Neural crest cell (in vitro differentiated cells): ENCODE results near the gene ZNF414. TPM values are rescaled to one million over a fixed set of nuclear protein-coding genes. Genes with fewer than 3 reads are reported as not detected.

Experiments
- DNase-seq: peaks from one replicate; pipeline ENCODE4 v3.0.0; 2021; ENCODE audit warnings: low read depth, mixed read lengths, low spot score
- H3K27ac Mint-ChIP-seq: one replicate; pipeline ENCODE4 v1.8.0; 2021; ENCODE audit warnings: mild to moderate bottlenecking, mixed read lengths; ENCODE audit not compliant: unreplicated experiment
- H3K27me3 Mint-ChIP-seq: 2 replicates; pipeline ENCODE4 v1.8.0; 2021; ENCODE audit warnings: low read depth, mild to moderate bottlenecking, mixed read lengths
- H3K36me3 Mint-ChIP-seq: 2 replicates; pipeline ENCODE4 v1.8.0; 2021; ENCODE audit warnings: low read depth, mild to moderate bottlenecking, mixed read lengths
- H3K4me1 Mint-ChIP-seq: 2 replicates; pipeline ENCODE4 v1.8.0; 2021; ENCODE audit warnings: mixed read lengths
- H3K4me3 Mint-ChIP-seq: one replicate; pipeline ENCODE4 v1.8.0; 2021; ENCODE audit warnings: mild to moderate bottlenecking, mixed read lengths
- H3K9me3 Mint-ChIP-seq: 2 replicates; pipeline ENCODE4 v1.8.0; 2021; ENCODE audit warnings: mixed read lengths
- total RNA-seq: library from RNA; stranded (reverse); gene quantifications from 2 replicates; pipeline ENCODE4 v1.2.1, GENCODE V29; 2021
- TF ChIP-seq, protein P1 (sequence below): fragments of 200-600 bp; sonication (generic); conservative IDR thresholded peaks from 2 replicates; pipeline ENCODE4 v1.5.0; 2021; ENCODE audit warnings: antibody characterized with exemption, mild to moderate bottlenecking

The ZNF414 gene
- total RNA-seq, 1 donor from 2014 or later = 31.8 TPM

DNA sequence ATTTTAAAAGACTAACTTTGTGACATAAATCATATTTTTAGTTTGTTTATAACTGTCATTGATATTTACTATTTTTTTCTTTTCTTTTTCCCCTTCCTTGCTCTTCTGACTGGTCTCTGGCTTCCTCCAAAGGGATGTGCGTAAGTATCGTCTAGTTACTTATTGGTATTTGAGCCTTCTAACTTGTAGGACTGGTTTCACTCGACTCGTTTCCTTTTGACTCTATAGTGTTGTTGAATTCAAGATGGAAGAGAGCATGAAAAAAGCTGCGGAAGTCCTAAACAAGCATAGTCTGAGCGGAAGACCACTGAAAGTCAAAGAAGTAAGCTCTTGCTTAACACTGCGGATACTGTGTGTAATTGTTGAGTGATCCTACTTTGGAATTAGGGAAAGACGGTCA is 50.6 kb downstream of the ZNF414 start:
- H3K27ac Mint-ChIP-seq = no peak overlapping the region
- H3K4me1 Mint-ChIP-seq = peaks cover 44% of the 10 kb centered on the region
- H3K36me3 Mint-ChIP-seq = peaks cover 33% of the 10 kb centered on the region
- no peak overlapping the region for H3K4me3 Mint-ChIP-seq
- no peaks in the 10 kb centered on the region for H3K9me3 Mint-ChIP-seq
- no peaks in the 10 kb centered on the region for H3K27me3 Mint-ChIP-seq
- no peak for DNase-seq
- TF ChIP-seq, protein P1, sequence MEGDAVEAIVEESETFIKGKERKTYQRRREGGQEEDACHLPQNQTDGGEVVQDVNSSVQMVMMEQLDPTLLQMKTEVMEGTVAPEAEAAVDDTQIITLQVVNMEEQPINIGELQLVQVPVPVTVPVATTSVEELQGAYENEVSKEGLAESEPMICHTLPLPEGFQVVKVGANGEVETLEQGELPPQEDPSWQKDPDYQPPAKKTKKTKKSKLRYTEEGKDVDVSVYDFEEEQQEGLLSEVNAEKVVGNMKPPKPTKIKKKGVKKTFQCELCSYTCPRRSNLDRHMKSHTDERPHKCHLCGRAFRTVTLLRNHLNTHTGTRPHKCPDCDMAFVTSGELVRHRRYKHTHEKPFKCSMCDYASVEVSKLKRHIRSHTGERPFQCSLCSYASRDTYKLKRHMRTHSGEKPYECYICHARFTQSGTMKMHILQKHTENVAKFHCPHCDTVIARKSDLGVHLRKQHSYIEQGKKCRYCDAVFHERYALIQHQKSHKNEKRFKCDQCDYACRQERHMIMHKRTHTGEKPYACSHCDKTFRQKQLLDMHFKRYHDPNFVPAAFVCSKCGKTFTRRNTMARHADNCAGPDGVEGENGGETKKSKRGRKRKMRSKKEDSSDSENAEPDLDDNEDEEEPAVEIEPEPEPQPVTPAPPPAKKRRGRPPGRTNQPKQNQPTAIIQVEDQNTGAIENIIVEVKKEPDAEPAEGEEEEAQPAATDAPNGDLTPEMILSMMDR = no peak

DNA sequence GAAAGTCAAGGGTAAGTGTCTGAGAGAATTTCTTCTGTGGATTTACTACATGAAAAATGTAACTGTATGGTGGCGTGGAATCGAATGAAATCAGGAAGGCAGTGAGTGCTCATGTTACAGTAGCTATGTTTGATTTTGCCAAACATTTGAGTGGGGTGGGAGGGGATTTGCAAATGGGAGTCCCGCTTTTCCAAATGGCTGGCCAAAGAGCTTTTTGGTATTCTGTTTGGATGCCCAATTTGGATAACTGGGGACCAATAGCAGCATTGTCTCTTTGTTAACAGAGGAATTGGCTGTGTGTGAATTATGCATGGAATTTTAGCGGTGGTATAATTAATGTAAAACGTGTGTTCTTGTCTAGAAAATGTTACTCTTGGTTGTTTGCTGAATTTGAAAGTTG is 51.4 kb downstream of the ZNF414 start:
- H3K4me3 Mint-ChIP-seq = no peak overlapping the region
- no peak for DNase-seq
- no peak overlapping the region for H3K27ac Mint-ChIP-seq
- H3K36me3 Mint-ChIP-seq = peaks cover 32% of the 10 kb centered on the region
- no peaks in the 10 kb centered on the region for H3K27me3 Mint-ChIP-seq
- H3K4me1 Mint-ChIP-seq = peaks cover 48% of the 10 kb centered on the region
- TF ChIP-seq, protein P1 = no peak
- H3K9me3 Mint-ChIP-seq = no peaks in the 10 kb centered on the region

GRCh38 chr19:8461891-8462290 is 52.1 kb downstream of the ZNF414 start:
- TF ChIP-seq, protein P1 = no peak
- Mint-ChIP-seq H3K4me3 (peak overlapping the region; percentile 26), H3K36me3 (peaks cover 26% of the 10 kb centered on the region), H3K27me3 (no peaks in the 10 kb centered on the region), H3K9me3 (no peaks in the 10 kb centered on the region), H3K27ac (no peak overlapping the region), H3K4me1 (peaks cover 49% of the 10 kb centered on the region)
- DNase-seq = no peak

GRCh38 chr19:8461376-8461775 is 52.6 kb downstream of the ZNF414 start:
- H3K9me3 Mint-ChIP-seq = no peaks in the 10 kb centered on the region
- DNase-seq = no peak
- TF ChIP-seq, protein P1 = no peak
- peaks cover 27% of the 10 kb centered on the region for H3K36me3 Mint-ChIP-seq
- H3K27me3 Mint-ChIP-seq = no peaks in the 10 kb centered on the region
- H3K4me1 Mint-ChIP-seq = peaks cover 54% of the 10 kb centered on the region
- H3K27ac Mint-ChIP-seq = no peak overlapping the region
- peak overlapping the region; percentile 26 for H3K4me3 Mint-ChIP-seq

DNA sequence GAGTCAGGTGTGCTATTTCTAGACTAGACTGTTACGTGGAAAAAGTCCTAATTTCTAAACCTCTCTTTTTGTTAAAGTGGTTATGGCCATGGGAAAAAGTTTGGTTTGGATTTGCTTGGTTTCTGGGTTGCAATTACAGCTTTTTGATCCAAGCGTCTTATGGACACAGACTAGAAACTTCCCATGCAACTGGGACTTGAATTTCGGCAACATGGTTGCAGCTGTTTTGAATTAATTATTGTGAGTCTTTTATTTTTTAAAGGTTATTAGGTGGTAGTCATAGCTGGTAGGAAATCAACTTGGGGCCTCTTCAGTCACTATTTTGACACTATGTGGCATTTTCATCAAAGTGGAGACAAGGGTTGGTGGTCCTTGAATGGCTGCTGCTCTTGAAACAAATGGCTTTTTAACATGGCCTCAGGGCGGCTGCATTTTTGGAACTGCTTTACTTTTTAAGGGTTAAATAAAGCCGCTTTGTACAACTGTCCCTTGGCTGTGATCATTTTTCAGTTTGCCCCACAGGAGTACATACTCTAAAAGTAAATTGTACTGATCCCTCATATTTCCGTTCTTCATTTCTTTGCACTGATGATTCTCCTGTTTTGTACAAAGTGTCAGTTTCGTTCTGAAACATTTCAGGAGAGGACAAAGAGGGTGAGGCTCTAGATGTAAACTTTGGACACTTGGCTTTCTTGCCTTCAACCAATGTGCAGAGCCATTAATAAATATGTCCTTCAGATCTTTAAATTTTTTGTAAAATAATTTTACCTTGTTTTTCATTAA is 53.3 kb downstream of the ZNF414 start:
- TF ChIP-seq, protein P1 = no peak
- Mint-ChIP-seq H3K27me3 (no peaks in the 10 kb centered on the region), H3K9me3 (no peaks in the 10 kb centered on the region), H3K4me1 (peaks cover 59% of the 10 kb centered on the region), H3K36me3 (peaks cover 27% of the 10 kb centered on the region), H3K27ac (no peak overlapping the region), H3K4me3 (peak overlapping the region; percentile 59)
- no peak for DNase-seq

Other genes with a start within 250 kb of the ZNF414 start
- gene CD320, start 205.8 kb downstream of the ZNF414 start, total RNA-seq = 64.5 and 68.5 TPM in 2 replicates
- gene NDUFA7, start 192.8 kb downstream of the ZNF414 start, total RNA-seq = 50.9 and 51.8 TPM in 2 replicates
- 1,577 and 1,634 TPM in 2 replicates for gene RPS28, start 192.7 kb downstream of the ZNF414 start, total RNA-seq
- 0.66 and 0.77 TPM in 2 replicates for gene KANK3, start 170.9 kb downstream of the ZNF414 start, total RNA-seq
- not detected in 2 replicates for gene ANGPTL4, start 150.0 kb downstream of the ZNF414 start, total RNA-seq
- 121 and 135 TPM in 2 replicates for gene RAB11B, start 123.8 kb downstream of the ZNF414 start, total RNA-seq
- 13.6 and 14.6 TPM in 2 replicates for gene MARCHF2, start 100.9 kb downstream of the ZNF414 start, total RNA-seq
- gene HNRNPM, start 69.2 kb downstream of the ZNF414 start, total RNA-seq = 493 and 498 TPM in 2 replicates
- 0.21 and 0.55 TPM in 2 replicates for gene PRAM1, start 11.5 kb downstream of the ZNF414 start, total RNA-seq
- gene MYO1F, start 63.3 kb upstream of the ZNF414 start, total RNA-seq = 0.33 and 0.77 TPM in 2 replicates
- 30.9 and 31.4 TPM in 2 replicates for gene ADAMTS10, start 96.5 kb upstream of the ZNF414 start, total RNA-seq
- not detected in 2 replicates for gene NFILZ, start 116.5 kb upstream of the ZNF414 start, total RNA-seq
- gene ACTL9, start 184.6 kb upstream of the ZNF414 start, total RNA-seq = not detected in 2 replicates
- not detected in 2 replicates for gene OR2Z1, start 207.5 kb upstream of the ZNF414 start, total RNA-seq